ENCODE data around the gene BPHL.

- TF ChIP-seq CTCF (optimal IDR thresholded peaks at IDR 0.05 in 1 of 3, IDR thresholded peaks at IDR 0.05 in 1 of 3, conservative IDR thresholded peaks at IDR 0.05 in 1 of 3; ENCODE audit: extremely low read depth in 1 of 3, insufficient read depth in 2 of 3, low read length in 3 of 3) (no peak), EZH2 (IDR thresholded peaks at IDR 0.05; ENCODE audit: low read length) (no peak)
Observed at GRCh38 chr6:3143158-3143557, 24.6 kb downstream of the BPHL start.
